Measurements from ENCODE around the gene GNB1L. TPM values are rescaled to one million over a fixed set of nuclear protein-coding genes. Genes with fewer than 3 reads are reported as not detected.
A peak's percentile ranks its signal among the peaks of the same experiment; 100 is the strongest.

Gene GNB1L
- polyA plus RNA-seq, 1 donor from 2014 or later, result 15.3 TPM

DNA sequence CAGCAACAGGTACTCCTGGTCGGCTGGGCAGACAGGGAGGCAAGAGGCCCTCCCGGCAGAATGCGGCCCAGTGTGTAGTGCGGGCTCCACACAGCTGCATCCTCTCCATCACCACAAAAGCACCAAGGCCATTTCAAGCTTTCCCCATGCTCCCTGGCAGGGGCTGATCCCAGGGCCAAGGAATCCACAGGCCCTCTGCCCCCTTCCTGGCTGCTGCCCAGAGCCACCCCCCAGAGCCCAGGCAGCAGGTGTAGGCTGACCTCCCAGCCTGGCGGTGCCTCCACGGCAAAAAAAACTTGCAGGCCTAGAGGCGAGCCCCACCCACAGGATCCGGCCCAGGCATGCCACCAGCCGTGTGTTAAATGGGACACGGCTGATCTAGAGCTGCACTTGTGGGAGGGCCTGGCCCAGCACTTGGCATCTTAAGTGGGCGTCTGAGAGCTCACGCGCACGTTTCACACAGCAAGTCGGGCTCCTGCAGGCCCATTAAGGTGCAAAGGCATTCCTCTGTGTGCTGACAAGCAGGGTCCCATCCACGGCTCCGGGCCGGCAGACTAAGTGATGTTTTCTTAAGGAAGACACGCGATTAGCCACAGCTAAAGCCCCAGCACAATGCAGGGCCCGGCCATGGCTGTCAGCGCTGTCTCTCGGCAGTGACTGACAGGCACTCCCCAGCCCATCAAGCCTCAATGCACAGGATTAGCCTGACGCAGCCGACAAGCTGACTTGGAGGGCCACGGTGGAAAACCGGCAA is 19.8 kb upstream of the GNB1L start:
- peaks cover 2% of the 10 kb centered on the region for H3K36me3 Mint-ChIP-seq
- no peaks in the 10 kb centered on the region for H3K27me3 Mint-ChIP-seq
- H3K9me3 Mint-ChIP-seq, result no peaks in the 10 kb centered on the region
- no peaks in the 10 kb centered on the region for H3K4me1 Mint-ChIP-seq
- H3K27ac Mint-ChIP-seq, result no peak overlapping the region
- H3K4me3 Mint-ChIP-seq, result no peak overlapping the region

DNA sequence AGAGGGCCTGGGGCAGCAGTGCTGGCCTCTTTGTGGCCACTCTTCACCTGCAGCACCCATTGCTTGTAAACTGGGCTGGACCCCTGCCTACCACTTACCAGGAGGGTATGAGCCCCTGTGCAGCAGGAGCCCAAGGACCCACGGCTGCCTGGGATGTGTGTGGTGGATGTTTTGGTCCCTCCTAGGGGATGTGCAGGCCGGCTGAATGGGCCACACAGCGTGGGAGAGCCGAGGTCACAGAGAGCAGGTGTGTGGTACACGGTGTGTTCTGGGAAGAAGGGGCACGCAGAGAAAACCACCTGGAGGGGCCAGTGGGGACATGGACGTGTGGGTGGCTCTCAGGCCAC is 19.3 kb upstream of the GNB1L start:
- Mint-ChIP-seq H3K9me3 (no peaks in the 10 kb centered on the region), H3K4me1 (no peaks in the 10 kb centered on the region), H3K36me3 (peaks cover 1% of the 10 kb centered on the region), H3K27ac (no peak overlapping the region), H3K4me3 (no peak overlapping the region), H3K27me3 (no peaks in the 10 kb centered on the region)

GRCh38 chr22:19873138-19873959 is 18.7 kb upstream of the GNB1L start:
- Mint-ChIP-seq H3K9me3 (no peaks in the 10 kb centered on the region), H3K4me3 (no peak overlapping the region), H3K4me1 (no peaks in the 10 kb centered on the region), H3K27ac (no peak overlapping the region), H3K36me3 (no peaks in the 10 kb centered on the region), H3K27me3 (no peaks in the 10 kb centered on the region)

GRCh38 chr22:19872779-19873137 is 18.1 kb upstream of the GNB1L start:
- H3K27me3 Mint-ChIP-seq, result no peaks in the 10 kb centered on the region
- H3K4me1 Mint-ChIP-seq, result no peaks in the 10 kb centered on the region
- no peak overlapping the region for H3K4me3 Mint-ChIP-seq
- no peak overlapping the region for H3K27ac Mint-ChIP-seq
- H3K36me3 Mint-ChIP-seq, result no peaks in the 10 kb centered on the region
- H3K9me3 Mint-ChIP-seq, result no peaks in the 10 kb centered on the region

GRCh38 chr22:19871845-19872778 is 17.4 kb upstream of the GNB1L start:
- H3K27me3 Mint-ChIP-seq, result no peaks in the 10 kb centered on the region
- no peak overlapping the region for H3K27ac Mint-ChIP-seq
- H3K9me3 Mint-ChIP-seq, result no peaks in the 10 kb centered on the region
- H3K36me3 Mint-ChIP-seq, result no peaks in the 10 kb centered on the region
- H3K4me1 Mint-ChIP-seq, result no peaks in the 10 kb centered on the region
- no peak overlapping the region for H3K4me3 Mint-ChIP-seq

DNA sequence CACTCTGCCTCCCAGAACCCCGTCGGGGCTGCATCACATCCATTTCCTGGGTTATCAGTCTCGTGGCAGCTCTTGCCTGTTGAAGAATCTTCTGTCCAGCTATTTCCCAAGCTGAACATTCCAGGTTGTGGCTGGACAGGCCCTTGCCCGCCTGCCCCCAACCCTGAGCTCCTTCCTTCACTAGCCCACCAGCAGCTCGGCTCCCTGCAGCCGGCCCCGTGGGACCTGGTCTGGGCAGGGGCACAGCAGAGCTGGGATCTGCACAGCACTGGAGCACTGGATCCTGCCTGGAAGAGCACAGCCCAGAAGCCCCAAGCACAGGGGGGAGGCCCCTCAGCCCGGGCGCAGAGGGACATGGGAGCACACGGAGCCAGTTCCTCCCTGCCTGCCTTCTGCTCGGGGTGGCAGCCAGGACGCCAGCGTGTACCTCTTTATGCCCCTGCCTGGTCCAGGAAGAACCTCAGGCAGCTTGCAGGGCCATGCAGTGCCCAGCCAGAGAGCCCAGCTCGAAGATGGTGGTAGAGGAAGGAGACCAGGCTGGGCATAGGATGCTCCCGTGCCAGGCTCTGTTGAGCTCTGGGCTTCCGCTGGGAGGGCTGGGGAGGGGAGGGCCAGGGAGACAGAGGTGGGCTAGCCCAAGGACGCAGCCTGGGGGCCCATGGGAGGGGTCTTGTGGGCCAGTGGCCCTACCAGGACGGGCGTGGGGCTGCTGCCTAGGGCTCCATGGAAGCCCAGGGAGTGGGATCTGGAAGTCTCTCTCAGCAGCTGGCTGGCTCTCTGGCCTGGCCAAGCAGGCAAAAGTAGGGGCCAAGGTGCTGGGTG is 16.6 kb upstream of the GNB1L start:
- Mint-ChIP-seq H3K4me1 (no peaks in the 10 kb centered on the region), H3K4me3 (no peak overlapping the region), H3K36me3 (no peaks in the 10 kb centered on the region), H3K27me3 (no peaks in the 10 kb centered on the region), H3K9me3 (no peaks in the 10 kb centered on the region), H3K27ac (no peak overlapping the region)

GRCh38 chr22:19870153-19871022 is 15.7 kb upstream of the GNB1L start:
- H3K27me3 Mint-ChIP-seq, result no peaks in the 10 kb centered on the region
- H3K4me3 Mint-ChIP-seq, result no peak overlapping the region
- H3K4me1 Mint-ChIP-seq, result no peaks in the 10 kb centered on the region
- no peaks in the 10 kb centered on the region for H3K36me3 Mint-ChIP-seq
- peak overlapping the region in 1 of 3 donors; percentile 31 for H3K27ac Mint-ChIP-seq
- H3K9me3 Mint-ChIP-seq, result no peaks in the 10 kb centered on the region

- Mint-ChIP-seq H3K27ac (no peak overlapping the region), H3K9me3 (no peaks in the 10 kb centered on the region), H3K4me3 (no peak overlapping the region), H3K4me1 (no peaks in the 10 kb centered on the region), H3K36me3 (no peaks in the 10 kb centered on the region), H3K27me3 (no peaks in the 10 kb centered on the region)
Observed at GRCh38 chr22:19869497-19870152, 15.0 kb upstream of the GNB1L start.

DNA sequence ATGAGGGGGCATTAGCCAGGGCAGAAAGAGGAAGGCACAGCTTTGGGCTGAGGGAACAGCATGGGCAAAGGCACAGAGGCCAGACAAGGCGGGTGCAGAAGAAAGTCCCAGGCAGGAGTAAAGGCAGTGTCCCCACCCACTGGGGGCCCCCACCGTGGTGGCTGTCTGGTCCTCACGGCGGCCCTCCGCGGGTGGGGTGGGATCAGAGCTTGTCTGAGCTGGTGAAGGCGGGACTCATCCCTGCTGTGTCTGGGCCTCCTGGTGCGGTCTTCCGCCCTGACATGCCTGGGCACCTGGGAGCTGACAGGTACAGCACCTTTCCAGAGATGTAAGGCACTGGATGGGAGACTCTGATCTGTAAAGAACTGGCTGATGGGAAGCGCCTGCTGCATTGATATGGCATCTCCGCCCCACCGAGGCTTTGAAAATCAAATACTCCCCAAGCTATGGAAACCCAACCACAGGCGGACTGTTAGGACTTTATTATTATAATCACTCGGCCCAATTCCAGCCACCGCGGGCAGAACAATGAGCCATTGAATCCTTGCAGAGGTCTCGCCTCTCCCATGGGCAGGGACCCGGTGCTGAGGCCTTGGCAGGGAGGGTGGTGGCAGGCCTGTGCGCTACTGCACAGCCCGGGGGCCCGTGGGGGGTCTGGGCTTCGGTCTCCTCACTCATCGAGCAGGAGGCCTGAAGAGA is 14.2 kb upstream of the GNB1L start:
- Mint-ChIP-seq H3K27ac (no peak overlapping the region), H3K27me3 (no peaks in the 10 kb centered on the region), H3K4me3 (no peak overlapping the region), H3K9me3 (no peaks in the 10 kb centered on the region), H3K36me3 (no peaks in the 10 kb centered on the region), H3K4me1 (no peaks in the 10 kb centered on the region)

GRCh38 chr22:19868333-19868732 is 13.7 kb upstream of the GNB1L start:
- Mint-ChIP-seq H3K27ac (peak overlapping the region in 1 of 3 donors; percentile 31), H3K27me3 (no peaks in the 10 kb centered on the region), H3K9me3 (no peaks in the 10 kb centered on the region), H3K36me3 (peaks cover 2% of the 10 kb centered on the region), H3K4me1 (no peaks in the 10 kb centered on the region), H3K4me3 (no peak overlapping the region)

- H3K4me1 Mint-ChIP-seq, result no peaks in the 10 kb centered on the region
Observed at GRCh38 chr22:19867617-19868016, 12.9 kb upstream of the GNB1L start.

GRCh38 chr22:19866665-19867009 is 12.0 kb upstream of the GNB1L start:
- no peak overlapping the region for H3K4me3 Mint-ChIP-seq
- H3K36me3 Mint-ChIP-seq, result peaks cover 3% of the 10 kb centered on the region
- H3K4me1 Mint-ChIP-seq, result no peaks in the 10 kb centered on the region
- peak overlapping the region in 1 of 3 donors; percentile 10 for H3K27ac Mint-ChIP-seq
- H3K27me3 Mint-ChIP-seq, result no peaks in the 10 kb centered on the region
- no peaks in the 10 kb centered on the region for H3K9me3 Mint-ChIP-seq

More at GRCh38 chr22:19867617-19868016, 12.9 kb upstream of the GNB1L start:
- Mint-ChIP-seq H3K27me3 (no peaks in the 10 kb centered on the region), H3K36me3 (peaks cover 3% of the 10 kb centered on the region), H3K27ac (peak overlapping the region in 1 of 3 donors; percentile 31), H3K9me3 (no peaks in the 10 kb centered on the region), H3K4me3 (no peak overlapping the region)
